Endothelial cell of umbilical vein (primary cell): ENCODE results near the gene MAP4K2. TPM values are rescaled to one million over a fixed set of nuclear protein-coding genes. Genes with fewer than 3 reads are reported as not detected.

Experiments used
- BruUV-seq: library from RNA; stranded (reverse); fragments of 400-500 nt; replicated peaks from 2 replicates; lab custom pipeline; 2021; lab: Mats Ljungman, UMichigan
- CTCF ChIA-PET: fragments of 300-600, 350-600 bp; sonication (Branson Sonifier 250); formaldehyde crosslinking; loops from one replicate; lab custom pipeline; 2021; ENCODE audit warnings: antibody characterized with exemption, inconsistent platforms; lab: Charles Lee
- POLR2A ChIA-PET: fragments of 300-600, 350-600 bp; sonication (Branson Sonifier 250); formaldehyde crosslinking; loops from one replicate; lab custom pipeline; 2021; ENCODE audit warnings: antibody characterized with exemption, inconsistent platforms; lab: Charles Lee
- DNase-seq: peaks from one replicate; pipeline ENCODE4 v3.0.0-alpha.2; 2011; ENCODE audit warnings: low read depth, low spot score
- FAIRE-seq: peaks from 2 replicates; lab custom pipeline; 2011; peaks lifted over from hg19 to GRCh38; lab: Jason Lieb, UNC
- H2AFZ ChIP-seq: 2 replicates; pipeline ENCODE4 v1.6.0; 2012; ENCODE audit warnings: low read depth, low read length, control low read depth, inconsistent platforms
- H3K27ac ChIP-seq: 2 replicates; pipeline ENCODE4 v1.5.1; 2011; ENCODE audit warnings: low read depth, mild to moderate bottlenecking, control low read depth, low read length, moderate library complexity; ENCODE audit not compliant: insufficient read depth
- H3K27me3 ChIP-seq, 2 experiments: 2 replicates each; pipeline versions ENCODE4 v1.6.0 to v1.6.1; 2011; ENCODE audit warnings: low read length in 2 of 2, mixed read lengths in 1 of 2; ENCODE audit not compliant: control insufficient read depth in 2 of 2, insufficient read depth in 2 of 2
- H3K36me3 ChIP-seq, 2 experiments: 2 replicates in 1 of 2; 3 replicates in 1 of 2; pipeline ENCODE4 v1.5.1; 2011; ENCODE audit warnings: low read length in 2 of 2, mild to moderate bottlenecking in 1 of 2, moderate library complexity in 1 of 2; ENCODE audit not compliant: control insufficient read depth in 2 of 2, insufficient read depth in 2 of 2; ENCODE audit errors: extremely low read depth in 1 of 2
- H3K4me1 ChIP-seq: 3 replicates; pipeline ENCODE4 v1.5.1; 2011; ENCODE audit warnings: mild to moderate bottlenecking, low read length; ENCODE audit not compliant: control insufficient read depth, insufficient read depth; ENCODE audit errors: extremely low read depth
- H3K4me2 ChIP-seq: 2 replicates; pipeline ENCODE4 v1.6.1; 2011; ENCODE audit warnings: low read length, control low read depth, mixed read lengths; ENCODE audit not compliant: insufficient read depth
- H3K4me3 ChIP-seq, 3 experiments: fragments of 200-600 bp in 1 of 3; sonication (generic), shearing (Covaris generic) in 1 of 3; replicated peaks in 1 of 3; 2 replicates each; pipeline ENCODE4 v1.5.1; 2011 to 2016; ENCODE audit warnings: control low read depth in 3 of 3, low read length in 3 of 3, mild to moderate bottlenecking in 2 of 3, inconsistent platforms in 1 of 3, low read depth in 1 of 3, moderate library complexity in 1 of 3; ENCODE audit not compliant: insufficient read depth in 1 of 3
- H3K79me2 ChIP-seq: 2 replicates; pipeline ENCODE4 v1.6.0; 2012; ENCODE audit warnings: low read length, inconsistent platforms; ENCODE audit not compliant: control insufficient read depth, insufficient read depth
- H3K9ac ChIP-seq: replicated peaks from 2 replicates; pipeline ENCODE3; 2011; ENCODE audit warnings: low read length, control low read depth; ENCODE audit not compliant: insufficient read depth; ENCODE audit errors: extremely low read depth
- H3K9me1 ChIP-seq: replicated peaks from 3 replicates; pipeline ENCODE4 v1.6.0; 2011; ENCODE audit warnings: mild to moderate bottlenecking, low read length; ENCODE audit not compliant: control insufficient read depth, insufficient read depth; ENCODE audit errors: extremely low read depth
- H3K9me3 ChIP-seq: replicated peaks from 2 replicates; pipeline ENCODE4 v1.5.1; 2012; ENCODE audit warnings: low read length, inconsistent platforms; ENCODE audit not compliant: control insufficient read depth, insufficient read depth
- H4K20me1 ChIP-seq: replicated peaks from 2 replicates; pipeline ENCODE3; 2011; ENCODE audit warnings: mild to moderate bottlenecking, low read length; ENCODE audit not compliant: control insufficient read depth, insufficient read depth; ENCODE audit errors: extremely low read depth
- CTCF ChIP-seq, 2 donors: IDR thresholded peaks; 1 replicate in 1 of 2; 2 replicates in 1 of 2; pipeline ENCODE4 v1.5.1; 2011; ENCODE audit warnings: low read length in 2 of 2, mild to moderate bottlenecking in 2 of 2, moderate library complexity in 2 of 2, control low read depth in 1 of 2, inconsistent platforms in 1 of 2, low read depth in 1 of 2; ENCODE audit not compliant: insufficient read depth in 1 of 2; ENCODE audit errors: extremely low read depth in 1 of 2
- EZH2 ChIP-seq: IDR thresholded peaks from 2 replicates; pipeline ENCODE4 v1.6.1; 2012; ENCODE audit warnings: borderline replicate concordance, low read depth, mild to moderate bottlenecking, moderate library complexity, low read length, inconsistent platforms; ENCODE audit not compliant: severe bottlenecking
- FOS ChIP-seq: IDR thresholded peaks from 2 replicates; pipeline ENCODE4 v1.6.1; 2011; ENCODE audit warnings: mild to moderate bottlenecking, low read length, moderate library complexity, borderline replicate concordance; ENCODE audit not compliant: insufficient read depth
- GATA2 ChIP-seq: IDR thresholded peaks from 2 replicates; pipeline ENCODE4 v1.7.0; 2011; ENCODE audit warnings: low read depth, mild to moderate bottlenecking, moderate library complexity, mixed read lengths, low read length; ENCODE audit not compliant: insufficient read length, insufficient read depth
- JUN ChIP-seq: IDR thresholded peaks from 2 replicates; pipeline ENCODE4 v1.6.1; 2011; ENCODE audit warnings: borderline replicate concordance, low read depth; ENCODE audit not compliant: insufficient read length, insufficient read depth
- MAX ChIP-seq: IDR thresholded peaks from 2 replicates; pipeline ENCODE4 v1.6.1; 2011; ENCODE audit not compliant: insufficient read depth, insufficient read length
- MYC ChIP-seq: IDR thresholded peaks from one replicate; pipeline ENCODE4 v1.6.1; 2011; ENCODE audit warnings: mild to moderate bottlenecking, low read depth, low read length
- POLR2A ChIP-seq: IDR thresholded peaks from 2 replicates; pipeline ENCODE4 v1.6.1; 2012; ENCODE audit warnings: low read depth, mild to moderate bottlenecking, control low read depth, low read length
- POLR2AphosphoS5 ChIP-seq: IDR thresholded peaks from 2 replicates; pipeline ENCODE4 v1.6.1; 2012; ENCODE audit warnings: low read depth, mild to moderate bottlenecking, control low read depth, low read length, moderate library complexity; ENCODE audit not compliant: insufficient read depth
- dilution Hi-C: fragments of 300-500 bp; cut with MboI; formaldehyde crosslinking; loops from one replicate; pipeline ENCODE4 v1.15.0; 2019; ENCODE audit warnings: low sequenced_read_pairs; ENCODE audit not compliant: extremely low pct_ligation_motif_present
- intact Hi-C: fragments of 100-400 bp; cut with micrococcal nuclease; formaldehyde crosslinking; loops from one replicate; pipeline ENCODE4 v1.10.0; 2022
- polyA plus RNA-seq, 4 experiments: library from polyadenylated mRNA; depleted of rRNA in 3 of 4; stranded (reverse) in 3 of 4; unstranded in 1 of 4; fragments of >200 nt; gene quantifications; 2 replicates each; pipeline versions ENCODE4 v1.2.1 to v1.2.3, GENCODE V29; 2011 to 2012; ENCODE audit warnings: missing spikeins in 1 of 4
- total RNA-seq: library from RNA; stranded (reverse); gene quantifications from 2 replicates; pipeline ENCODE4 v1.2.3, GENCODE V29; 2021

The MAP4K2 gene
- total and polyA plus RNA-seq, 2 donors (not counting 3 experiments of a cell fraction or from before 2014, with no cell fraction given) = 43.3 to 44.0 TPM

GRCh38 chr11:64826578-64827450, 23.8 kb upstream of the MAP4K2 start:
- Histone ChIP-seq H3K9ac (no peak overlapping the region), H3K9me3 (no peaks in the 10 kb centered on the region), H2AFZ (no peak overlapping the region), H3K4me2 (no peak overlapping the region), H4K20me1 (no peaks in the 10 kb centered on the region), H3K36me3 (no peaks in the 10 kb centered on the region), H3K4me3 (no peak overlapping the region), H3K9me1 (no peaks in the 10 kb centered on the region), H3K4me1 (no peaks in the 10 kb centered on the region), H3K27ac (no peak overlapping the region), H3K27me3 (peaks cover 0 to 3% of the 10 kb centered on the region in 2 experiments), H3K79me2 (no peaks in the 10 kb centered on the region)
- DNase-seq (no peak), FAIRE-seq (no peak)
- intact Hi-C loops = no loop called here
- ChIA-PET CTCF (interaction anchor here (0.8 kb wide), 1 partner anchor 11 kb away, joined by 3 read pairs; no protein-coding TSS in a partner anchor), POLR2A (no interaction called here)
- TF ChIP-seq FOS (no peak), GATA2 (no peak), POLR2AphosphoS5 (no peak), EZH2 (no peak), MAX (no peak), CTCF (IDR thresholded peaks at IDR 0.05; ENCODE audit: extremely low read depth in 1 of 2, insufficient read depth in 1 of 2, low read depth in 1 of 2, low read length in 2 of 2) (no peak), POLR2A (no peak), MYC (no peak), JUN (no peak)
- dilution Hi-C loops = no loop called here
- no TSS peak for BruUV-seq
